ENCODE measurements around the gene FCN2. TPM values are rescaled to one million over a fixed set of nuclear protein-coding genes. Genes with fewer than 3 reads are reported as not detected.

The FCN2 gene
- total RNA-seq, 1 donor from 2014 or later = not detected

- H3K27me3 ChIP-seq (ENCODE audit: control insufficient read depth, insufficient read depth, low read length) = no peaks in the 10 kb centered on the region
- H3K36me3 ChIP-seq (ENCODE audit: control insufficient read depth, insufficient read depth, low read length) = no peaks in the 10 kb centered on the region
- no peak overlapping the region for H3K4me3 ChIP-seq (ENCODE audit: low read depth, low read length)
- DNase-seq (ENCODE audit: low read depth) = no peak
- FAIRE-seq = no peak
- no peak for TF ChIP-seq CTCF (IDR thresholded peaks at IDR 0.05; ENCODE audit: insufficient read depth, low read length, severe bottlenecking)
Observed at GRCh38 chr9:134891053-134891452, 10.4 kb downstream of the FCN2 start.

GRCh38 chr9:134891713-134892112, 11.1 kb downstream of the FCN2 start:
- FAIRE-seq (no peak), DNase-seq (ENCODE audit: low read depth) (no peak)
- TF ChIP-seq CTCF (IDR thresholded peaks at IDR 0.05; ENCODE audit: insufficient read depth, low read length, severe bottlenecking) = no peak
- Histone ChIP-seq H3K36me3 (ENCODE audit: control insufficient read depth, insufficient read depth, low read length) (no peaks in the 10 kb centered on the region), H3K27me3 (ENCODE audit: control insufficient read depth, insufficient read depth, low read length) (no peaks in the 10 kb centered on the region), H3K4me3 (ENCODE audit: low read depth, low read length) (no peak overlapping the region)

- no peak for DNase-seq (ENCODE audit: low read depth)
- Histone ChIP-seq H3K36me3 (ENCODE audit: control insufficient read depth, insufficient read depth, low read length) (no peaks in the 10 kb centered on the region), H3K4me3 (ENCODE audit: low read depth, low read length) (no peak overlapping the region), H3K27me3 (ENCODE audit: control insufficient read depth, insufficient read depth, low read length) (no peaks in the 10 kb centered on the region)
- no peak for FAIRE-seq
- no peak for TF ChIP-seq CTCF (IDR thresholded peaks at IDR 0.05; ENCODE audit: insufficient read depth, low read length, severe bottlenecking)
Observed at GRCh38 chr9:134892221-134892620, 11.6 kb downstream of the FCN2 start.

- FAIRE-seq (peak; percentile 55), DNase-seq (ENCODE audit: low read depth) (no peak)
- Histone ChIP-seq H3K36me3 (ENCODE audit: control insufficient read depth, insufficient read depth, low read length) (no peaks in the 10 kb centered on the region), H3K4me3 (ENCODE audit: low read depth, low read length) (no peak overlapping the region), H3K27me3 (ENCODE audit: control insufficient read depth, insufficient read depth, low read length) (no peaks in the 10 kb centered on the region)
- TF ChIP-seq CTCF (IDR thresholded peaks at IDR 0.05; ENCODE audit: insufficient read depth, low read length, severe bottlenecking) = no peak
Observed at GRCh38 chr9:134892820-134893420, 12.3 kb downstream of the FCN2 start.

- H3K4me3 ChIP-seq (ENCODE audit: low read depth, low read length) = no peak overlapping the region
- no peak for DNase-seq (ENCODE audit: low read depth)
- no peak for TF ChIP-seq CTCF (IDR thresholded peaks at IDR 0.05; ENCODE audit: insufficient read depth, low read length, severe bottlenecking)
- no peak for FAIRE-seq
- no peaks in the 10 kb centered on the region for H3K36me3 ChIP-seq (ENCODE audit: control insufficient read depth, insufficient read depth, low read length)
- H3K27me3 ChIP-seq (ENCODE audit: control insufficient read depth, insufficient read depth, low read length) = no peaks in the 10 kb centered on the region
Observed at GRCh38 chr9:134894136-134894860, 13.7 kb downstream of the FCN2 start.

Measured in bronchial epithelial cell (primary cell).